AG04450 (cell line): Measurements from ENCODE around the gene CFLAR. TPM values are rescaled to one million over a fixed set of nuclear protein-coding genes. Genes with fewer than 3 reads are reported as not detected.

ENCODE experiments used
- CTCF ChIA-PET: fragments of 300-600, 350-600 bp; formaldehyde crosslinking; extraction: SDS; loops from one replicate; lab custom pipeline; 2022; ENCODE audit warnings: antibody characterized with exemption, inconsistent platforms; lab: Charles Lee
- POLR2A ChIA-PET: fragments of 350-600 bp; formaldehyde crosslinking; extraction: SDS; loops from one replicate; lab custom pipeline; 2021; ENCODE audit warnings: antibody characterized with exemption, inconsistent platforms; lab: Yijun Ruan, JAX
- DNase-seq: peaks from one replicate; pipeline ENCODE4 v3.0.0-alpha.2; 2011; ENCODE audit warnings: low read depth, low spot score
- H3K27ac ChIP-seq: one replicate; pipeline ENCODE4 v1.5.1; 2012; ENCODE audit warnings: low read depth, low read length, control low read depth
- H3K27me3 ChIP-seq: one replicate; pipeline ENCODE4 v1.6.0; 2012; ENCODE audit warnings: low read length; ENCODE audit not compliant: control insufficient read depth, insufficient read depth
- H3K4me3 ChIP-seq: 2 replicates; pipeline ENCODE4 v1.5.1; 2011; ENCODE audit warnings: mild to moderate bottlenecking, low read depth, low read length, control low read depth
- H3K9me3 ChIP-seq: 2 replicates; pipeline ENCODE4 v1.5.1; 2012; ENCODE audit warnings: low read length; ENCODE audit not compliant: control insufficient read depth, insufficient read depth
- polyA plus RNA-seq: library from polyadenylated mRNA; depleted of rRNA; stranded (reverse); fragments of >200 nt; gene quantifications from 2 replicates; pipeline ENCODE4 v1.2.3, GENCODE V29; 2011
- TF ChIP-seq, protein P1 (sequence below): IDR thresholded peaks from 2 replicates; pipeline ENCODE4 v1.5.1; 2011; ENCODE audit warnings: low read depth, low read length, control low read depth, inconsistent platforms

Gene CFLAR
- polyA plus RNA-seq, 1 experiment = 36.3 TPM

DNA sequence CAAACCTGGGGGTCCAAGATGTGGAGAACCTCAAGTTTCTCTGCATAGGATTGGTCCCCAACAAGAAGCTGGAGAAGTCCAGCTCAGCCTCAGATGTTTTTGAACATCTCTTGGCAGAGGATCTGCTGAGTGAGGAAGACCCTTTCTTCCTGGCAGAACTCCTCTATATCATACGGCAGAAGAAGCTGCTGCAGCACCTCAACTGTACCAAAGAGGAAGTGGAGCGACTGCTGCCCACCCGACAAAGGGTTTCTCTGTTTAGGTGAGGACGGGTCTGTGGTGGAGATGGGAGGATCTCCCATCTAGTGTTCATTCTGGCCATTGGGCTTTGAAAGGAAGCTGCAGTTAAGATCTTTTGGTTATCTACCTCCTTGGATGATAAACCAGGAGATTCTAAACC, 69.9 kb downstream of the CFLAR start:
- DNase-seq = no peak
- CTCF ChIA-PET = interaction anchor here (1.3 to 1.4 kb wide), 2 partner anchors 27 to 46 kb away, joined by 3 to 9 read pairs; no protein-coding TSS in a partner anchor
- POLR2A ChIA-PET = no interaction called here
- Histone ChIP-seq H3K9me3 (peaks cover 2% of the 10 kb centered on the region; the same call in 1 of the 2 replicates), H3K4me3 (no peak overlapping the region), H3K27me3 (peaks cover 3% of the 10 kb centered on the region), H3K27ac (no peak overlapping the region)
- TF ChIP-seq, protein P1, sequence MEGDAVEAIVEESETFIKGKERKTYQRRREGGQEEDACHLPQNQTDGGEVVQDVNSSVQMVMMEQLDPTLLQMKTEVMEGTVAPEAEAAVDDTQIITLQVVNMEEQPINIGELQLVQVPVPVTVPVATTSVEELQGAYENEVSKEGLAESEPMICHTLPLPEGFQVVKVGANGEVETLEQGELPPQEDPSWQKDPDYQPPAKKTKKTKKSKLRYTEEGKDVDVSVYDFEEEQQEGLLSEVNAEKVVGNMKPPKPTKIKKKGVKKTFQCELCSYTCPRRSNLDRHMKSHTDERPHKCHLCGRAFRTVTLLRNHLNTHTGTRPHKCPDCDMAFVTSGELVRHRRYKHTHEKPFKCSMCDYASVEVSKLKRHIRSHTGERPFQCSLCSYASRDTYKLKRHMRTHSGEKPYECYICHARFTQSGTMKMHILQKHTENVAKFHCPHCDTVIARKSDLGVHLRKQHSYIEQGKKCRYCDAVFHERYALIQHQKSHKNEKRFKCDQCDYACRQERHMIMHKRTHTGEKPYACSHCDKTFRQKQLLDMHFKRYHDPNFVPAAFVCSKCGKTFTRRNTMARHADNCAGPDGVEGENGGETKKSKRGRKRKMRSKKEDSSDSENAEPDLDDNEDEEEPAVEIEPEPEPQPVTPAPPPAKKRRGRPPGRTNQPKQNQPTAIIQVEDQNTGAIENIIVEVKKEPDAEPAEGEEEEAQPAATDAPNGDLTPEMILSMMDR = no peak

DNA sequence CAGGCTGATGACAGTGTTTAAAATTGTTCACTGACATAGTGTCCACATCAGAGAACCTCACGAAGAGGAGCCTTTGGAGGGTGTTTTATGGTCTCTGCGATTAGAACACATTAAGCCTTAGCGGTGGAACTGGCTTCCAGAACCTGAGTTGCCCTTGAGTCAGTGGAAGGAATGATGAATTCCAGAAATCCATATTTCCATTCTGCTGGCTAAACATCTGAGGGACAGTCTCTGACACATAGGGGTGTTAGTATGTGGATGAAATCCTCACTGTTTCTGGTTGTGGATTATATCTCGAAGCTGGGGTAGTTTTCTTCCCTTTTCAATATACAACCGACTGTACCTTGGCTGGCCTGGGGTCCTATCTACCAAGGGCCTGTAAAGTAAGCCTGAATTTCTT, 71.0 kb downstream of the CFLAR start:
- DNase-seq = no peak
- Histone ChIP-seq H3K9me3 (peaks cover 2% of the 10 kb centered on the region; the same call in 1 of the 2 replicates), H3K4me3 (no peak overlapping the region), H3K27ac (no peak overlapping the region), H3K27me3 (peaks cover 3% of the 10 kb centered on the region)
- POLR2A ChIA-PET = no interaction called here
- CTCF ChIA-PET = no interaction called here
- TF ChIP-seq, protein P1 = no peak

DNA sequence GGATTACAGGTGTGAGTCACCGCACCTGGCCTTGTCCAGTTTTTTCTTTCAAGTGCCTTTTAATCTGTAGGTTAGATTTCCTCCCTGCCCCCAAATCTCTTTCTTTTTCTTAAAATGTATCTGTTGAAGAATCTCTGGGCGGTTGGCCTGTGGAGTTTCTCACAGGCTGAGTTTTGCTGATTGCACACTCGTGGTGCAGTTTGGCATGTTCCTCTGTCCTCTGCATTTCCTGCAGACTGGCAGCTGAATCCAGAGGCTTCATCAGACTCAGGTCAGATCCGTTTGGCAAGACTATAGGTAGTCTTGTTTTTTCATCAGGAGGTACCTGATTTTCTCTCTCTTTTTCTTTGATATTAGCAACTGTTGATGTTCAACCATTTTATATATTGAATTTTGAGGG, 72.5 kb downstream of the CFLAR start:
- Histone ChIP-seq H3K9me3 (peaks cover 2% of the 10 kb centered on the region; the same call in 1 of the 2 replicates), H3K27me3 (peaks cover 5% of the 10 kb centered on the region), H3K4me3 (no peak overlapping the region), H3K27ac (no peak overlapping the region)
- CTCF ChIA-PET = interaction anchor here (0.7 to 1.4 kb wide), 2 partner anchors 11 to 43 kb away, joined by 3 read pairs; no protein-coding TSS in a partner anchor
- TF ChIP-seq, protein P1 = no peak
- DNase-seq = no peak
- POLR2A ChIA-PET = no interaction called here

DNA sequence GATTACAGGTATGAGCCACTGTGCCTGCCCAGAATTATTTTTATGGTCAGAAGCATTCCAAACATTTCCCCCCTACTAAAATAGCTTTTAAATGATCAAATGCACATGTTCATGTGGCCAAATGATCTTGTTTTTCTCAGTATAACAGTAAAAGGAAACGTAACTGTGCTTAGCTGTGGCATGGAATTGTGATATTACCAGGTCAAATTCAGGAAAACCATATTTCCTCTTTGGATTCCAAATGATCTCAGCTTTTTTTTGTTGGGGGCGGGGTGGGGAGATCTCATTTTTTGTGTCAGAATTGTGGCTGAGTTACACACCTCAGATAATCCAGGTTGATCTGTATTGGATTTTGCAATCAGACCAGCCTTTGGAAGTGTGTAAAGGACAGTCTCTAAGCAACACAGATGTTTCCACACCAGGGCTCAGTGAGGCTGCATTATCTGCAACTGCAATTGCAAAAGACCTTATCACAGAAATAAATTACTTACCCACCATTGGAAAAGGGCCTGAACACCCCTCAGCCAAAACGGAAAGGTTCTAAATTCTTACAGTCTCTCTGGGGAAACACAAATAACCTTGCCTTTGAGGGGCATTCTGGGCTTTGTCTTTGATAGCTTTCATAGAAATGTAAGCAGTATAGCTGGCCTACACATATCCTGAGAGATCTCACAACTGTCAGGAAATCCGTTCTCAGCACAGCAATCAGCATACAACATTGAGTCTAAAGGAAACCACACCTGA, 75.3 kb downstream of the CFLAR start:
- no peak for DNase-seq
- CTCF ChIA-PET = interaction anchor here (0.6 to 2.3 kb wide), 4 partner anchors 8 to 286 kb away, joined by 3 to 6 read pairs (median 3); partner anchors contain the start of gene CASP10
- H3K27ac ChIP-seq = no peak overlapping the region
- TF ChIP-seq, protein P1 = no peak
- H3K9me3 ChIP-seq = peaks cover 2% of the 10 kb centered on the region; the same call in 1 of the 2 replicates
- POLR2A ChIA-PET = no interaction called here
- peaks cover 2% of the 10 kb centered on the region for H3K27me3 ChIP-seq
- H3K4me3 ChIP-seq = no peak overlapping the region

DNA sequence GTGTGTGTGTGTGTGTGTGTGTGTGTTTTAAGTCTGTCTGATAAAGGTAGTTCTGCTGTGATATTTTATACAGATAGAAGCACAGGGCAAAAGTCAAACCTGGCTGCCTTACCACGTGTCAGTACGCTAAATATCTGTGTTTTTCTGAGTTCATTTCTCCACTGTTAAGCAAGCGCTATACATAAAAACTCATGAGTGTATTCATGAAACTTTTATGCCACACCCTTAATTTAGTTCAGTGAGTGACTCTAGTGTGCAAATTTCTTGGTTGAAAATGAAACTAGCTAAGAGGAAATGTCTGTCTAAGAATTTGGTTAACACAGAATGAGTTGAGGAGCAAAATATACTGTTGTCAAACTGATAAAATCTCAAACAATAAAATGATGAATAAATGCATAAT, 78.1 kb downstream of the CFLAR start:
- peaks cover 2% of the 10 kb centered on the region for H3K27me3 ChIP-seq
- DNase-seq = no peak
- CTCF ChIA-PET = interaction anchor here (0.6 to 1.0 kb wide), 2 partner anchors 25 to 38 kb away, joined by 3 to 5 read pairs; no protein-coding TSS in a partner anchor
- H3K9me3 ChIP-seq = no peaks in the 10 kb centered on the region
- no peak overlapping the region for H3K4me3 ChIP-seq
- H3K27ac ChIP-seq = no peak overlapping the region
- POLR2A ChIA-PET = no interaction called here
- TF ChIP-seq, protein P1 = no peak
